ENCODE measurements around the gene PPFIBP2. TPM values are rescaled to one million over a fixed set of nuclear protein-coding genes. Genes with fewer than 3 reads are reported as not detected.

The PPFIBP2 gene
- total and polyA plus RNA-seq, 2 of the 13 experiments (the other 11 are each of a cell fraction or from before 2014, with no cell fraction given) = 15.0 to 52.5 TPM

GRCh38 chr11:7665473-7666291 is 151.9 kb downstream of the PPFIBP2 start (continued):
- TF ChIP-seq, protein P1, sequence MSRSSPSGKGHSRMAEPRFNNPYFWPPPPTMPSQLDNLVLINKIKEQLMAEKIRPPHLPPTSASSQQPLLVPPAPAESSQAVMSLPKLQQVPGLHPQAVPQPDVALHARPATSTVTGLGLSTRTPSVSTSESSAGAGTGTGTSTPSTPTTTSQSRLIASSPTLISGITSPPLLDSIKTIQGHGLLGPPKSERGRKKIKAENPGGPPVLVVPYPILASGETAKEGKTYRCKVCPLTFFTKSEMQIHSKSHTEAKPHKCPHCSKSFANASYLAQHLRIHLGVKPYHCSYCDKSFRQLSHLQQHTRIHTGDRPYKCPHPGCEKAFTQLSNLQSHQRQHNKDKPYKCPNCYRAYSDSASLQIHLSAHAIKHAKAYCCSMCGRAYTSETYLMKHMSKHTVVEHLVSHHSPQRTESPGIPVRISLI (CRISPR knock-in tag; IDR thresholded peaks at IDR 0.05; ENCODE audit: borderline replicate concordance) = no peak
- 0 out of 2 replicates have a peak, but pooled peaks have one; percentile 19 for TF ChIP-seq ZMYM4 (CRISPR knock-in tag; IDR thresholded peaks at IDR 0.05)
- TF ChIP-seq ZNF367 (CRISPR knock-in tag; IDR thresholded peaks at IDR 0.05; ENCODE audit: borderline replicate concordance) = no peak
- no peak for TF ChIP-seq RBAK (CRISPR knock-in tag; IDR thresholded peaks at IDR 0.05)
- TF ChIP-seq ARNT (IDR thresholded peaks at IDR 0.05) = no peak
- TF ChIP-seq NAIF1 (CRISPR knock-in tag; IDR thresholded peaks at IDR 0.05; ENCODE audit: borderline replicate concordance) = no peak
- peak; percentile 83; the same call in 1 of the 2 replicates for TF ChIP-seq SSRP1 (CRISPR knock-in tag; IDR thresholded peaks at IDR 0.05)
- no peak for TF ChIP-seq ZNF772 (CRISPR knock-in tag; IDR thresholded peaks at IDR 0.05)
- 0 out of 2 replicates have a peak, but pooled peaks have one; percentile 33 for TF ChIP-seq ZNF766 (CRISPR knock-in tag; IDR thresholded peaks at IDR 0.05; ENCODE audit: borderline replicate concordance)
- no peak for TF ChIP-seq ZNF616 (CRISPR knock-in tag; IDR thresholded peaks at IDR 0.05; ENCODE audit: low read depth)
- no peak for TF ChIP-seq POLR2A (IDR thresholded peaks at IDR 0.05; ENCODE audit: insufficient read depth in 1 of 2, low read depth in 2 of 2, low read length in 2 of 2)
- TF ChIP-seq FOXA1 (IDR thresholded peaks at IDR 0.05) = no peak
- no peak for TF ChIP-seq FOXA1 (CRISPR knock-in tag; IDR thresholded peaks at IDR 0.05)
- TF ChIP-seq KLF16 (CRISPR knock-in tag; IDR thresholded peaks at IDR 0.05) = no peak
- TF ChIP-seq GRHL1 (CRISPR knock-in tag; conservative IDR thresholded peaks at IDR 0.05) = no peak
- no peak for TF ChIP-seq RFX3 (CRISPR knock-in tag; IDR thresholded peaks at IDR 0.05)
- TF ChIP-seq ZZZ3 (CRISPR knock-in tag; IDR thresholded peaks at IDR 0.05; ENCODE audit: borderline replicate concordance) = no peak
- TF ChIP-seq ATF1 (CRISPR knock-in tag; IDR thresholded peaks at IDR 0.05) = no peak
- 0 out of 2 replicates have a peak, but pooled peaks have one; percentile 34 for TF ChIP-seq FOXA3 (CRISPR knock-in tag; IDR thresholded peaks at IDR 0.05)
- no peak for TF ChIP-seq ZBED4 (CRISPR knock-in tag; IDR thresholded peaks at IDR 0.05; ENCODE audit: borderline replicate concordance)
- no peak for TF ChIP-seq TERF1 (CRISPR knock-in tag; IDR thresholded peaks at IDR 0.05)
